Right lobe of liver (tissue), 6 donors: ENCODE results near the gene NKX6-2. TPM values are rescaled to one million over a fixed set of nuclear protein-coding genes. Genes with fewer than 3 reads are reported as not detected.

Source experiments
- ATAC-seq, 4 donors: fragments of 200-7000 bp; cut with Tn5 transposase; one replicate each; pipeline ENCODE4 v1.9.1; 2020; ENCODE audit warnings: mild to moderate bottlenecking in 4 of 4, moderate library complexity in 4 of 4
- DNase-seq, 3 donors: peaks; one replicate each; pipeline ENCODE4 v3.0.0-alpha.2; 2020
- H3K27ac ChIP-seq, 3 donors: fragments of 200-600 bp; one replicate each; pipeline ENCODE4 v1.8.0; 2022
- H3K27me3 ChIP-seq, 2 donors: fragments of 200-600 bp; one replicate each; pipeline ENCODE4 v1.8.0; 2022
- H3K36me3 ChIP-seq, 4 donors: fragments of 200-600 bp; sonication (generic) in 1 of 4; one replicate each; pipeline versions ENCODE4 v1.5.1 to v1.8.0; 2017 to 2022; ENCODE audit warnings: control low read depth in 1 of 4
- H3K4me1 ChIP-seq, 4 donors: fragments of 200-600 bp; sonication (generic) in 1 of 4; one replicate each; pipeline versions ENCODE4 v1.5.1 to v1.8.0; 2017 to 2022; ENCODE audit warnings: control low read depth in 1 of 4
- H3K4me3 ChIP-seq, 3 donors: fragments of 200-600 bp; one replicate each; pipeline ENCODE4 v1.8.0; 2022
- H3K9me3 ChIP-seq, 4 donors: fragments of 200-600 bp; sonication (generic) in 1 of 4; one replicate each; pipeline versions ENCODE4 v1.5.1 to v1.8.0; 2017 to 2022; ENCODE audit warnings: control low read depth in 1 of 4
- CTCF ChIP-seq, 4 donors: fragments of 200-600 bp in 3 of 4; fragments of 450-650 bp in 1 of 4; IDR thresholded peaks; one replicate each; pipeline versions ENCODE4 v1.5.1 to v1.8.0; 2016 to 2022; ENCODE audit warnings: antibody characterized with exemption in 4 of 4, mild to moderate bottlenecking in 2 of 4
- POLR2A ChIP-seq: fragments of 450-650 bp; IDR thresholded peaks from one replicate; pipeline ENCODE4 v1.6.1; 2017; ENCODE audit warnings: antibody characterized with exemption, mild to moderate bottlenecking
- WGBS: methylation state at CpG from one replicate; pipeline ENCODE4 v1.1.6; 2018; ENCODE audit warnings: low coverage, low lambda C conversion rate; ENCODE audit not compliant: insufficient coverage; ENCODE audit errors: missing lambda C conversion rate; 5-methylcytosine and 5-hydroxymethylcytosine counted together
- intact Hi-C, 2 donors: fragments of 100-400 bp; cut with DNase I; formaldehyde crosslinking; loops; one replicate each; pipeline versions ENCODE4 v1.11.2 to v1.14.1; 2022
- total RNA-seq, 6 experiments: library from RNA; depleted of rRNA in 2 of 6; stranded (reverse); fragments of >200 nt in 2 of 6; fragmentation: NEBNext Ultra II Directional in 3 of 6; extraction: Animal tissue kit (Norgen Biotek cat#: 25700) in 3 of 6; gene quantifications; one replicate each; pipeline versions ENCODE4 v1.1.0 to v1.2.4, GENCODE V29; 2016 to 2023
- donor health status: DM: no; HTN: yes; CAD: no.
- donor health status: DM: no; HTN: no; CAD: no.
- donor health status: DM: no; HTN: no; CAD: no.
- donor health status: DM: no; HTN: yes; CAD: no.
- donor health status: DM: no; HTN: yes; CAD: no.

The NKX6-2 gene
- total RNA-seq, 6 experiments from 2014 or later = not detected

- no peak for TF ChIP-seq CTCF (IDR thresholded peaks at IDR 0.05)
- no peak for TF ChIP-seq POLR2A
- 90% methylated on average over 2 of the region's 45 CpGs for WGBS
These were observed 15.6 kb downstream of the NKX6-2 start for GRCh38 chr10:132770061-132771021.

GRCh38 chr10:132768346-132769248, 17.4 kb downstream of the NKX6-2 start:
- Histone ChIP-seq H3K4me3 (no peak overlapping the region), H3K27me3 (no peaks in the 10 kb centered on the region), H3K9me3 (no peaks in the 10 kb centered on the region), H3K27ac (no peak overlapping the region), H3K4me1 (no peaks in the 10 kb centered on the region), H3K36me3 (no peaks in the 10 kb centered on the region)
- intact Hi-C loops = no loop called here
- TF ChIP-seq POLR2A (no peak), CTCF (IDR thresholded peaks at IDR 0.05) (no peak)
- WGBS = 90% methylated on average over 13 of the region's 41 CpGs
- DNase-seq (no peak), ATAC-seq (no peak)

More at GRCh38 chr10:132770061-132771021, 15.6 kb downstream of the NKX6-2 start:
- DNase-seq (no peak), ATAC-seq (no peak)
- intact Hi-C loops = no loop called here
- no peak overlapping the region for H3K4me3 ChIP-seq
- no peaks in the 10 kb centered on the region for H3K36me3 ChIP-seq
- H3K4me1 ChIP-seq = no peaks in the 10 kb centered on the region
- no peaks in the 10 kb centered on the region for H3K27me3 ChIP-seq
- no peak overlapping the region for H3K27ac ChIP-seq
- no peaks in the 10 kb centered on the region for H3K9me3 ChIP-seq

GRCh38 chr10:132766291-132766690, 19.7 kb downstream of the NKX6-2 start:
- DNase-seq (no peak), ATAC-seq (no peak)
- Histone ChIP-seq H3K4me1 (no peaks in the 10 kb centered on the region), H3K27ac (no peak overlapping the region), H3K9me3 (no peaks in the 10 kb centered on the region), H3K4me3 (no peak overlapping the region), H3K36me3 (no peaks in the 10 kb centered on the region), H3K27me3 (no peaks in the 10 kb centered on the region)
- WGBS = 95% methylated on average over 12 of the region's 13 CpGs
- intact Hi-C loops = no loop called here
- no peak for TF ChIP-seq POLR2A
- TF ChIP-seq CTCF (IDR thresholded peaks at IDR 0.05) = no peak

GRCh38 chr10:132765435-132765834, 20.5 kb downstream of the NKX6-2 start:
- H3K9me3 ChIP-seq = no peaks in the 10 kb centered on the region
- no peak for TF ChIP-seq CTCF (IDR thresholded peaks at IDR 0.05)
- no peak for TF ChIP-seq POLR2A
- no peaks in the 10 kb centered on the region for H3K36me3 ChIP-seq
- intact Hi-C loops = no loop called here
- no peaks in the 10 kb centered on the region for H3K4me1 ChIP-seq
- H3K4me3 ChIP-seq = no peak overlapping the region
- H3K27ac ChIP-seq = no peak overlapping the region
- H3K27me3 ChIP-seq = no peaks in the 10 kb centered on the region
- WGBS = 100% methylated on average over 4 of the region's 11 CpGs
- no peak for ATAC-seq
- no peak for DNase-seq
